Activated T-helper 9 cell treated with anti-CD3 and anti-CD28 coated beads, Interleukin-2, amount 50 U/mL, for 16 hours (primary cell): ENCODE measurements around the gene SETD5.
A peak's percentile ranks its signal among the peaks of the same experiment; 100 is the strongest.

ENCODE experiments used
- DNase-seq: peaks from one replicate; pipeline ENCODE4 v3.0.0-alpha.2; 2020; ENCODE audit warnings: low read depth

SETD5 gene, protein sequence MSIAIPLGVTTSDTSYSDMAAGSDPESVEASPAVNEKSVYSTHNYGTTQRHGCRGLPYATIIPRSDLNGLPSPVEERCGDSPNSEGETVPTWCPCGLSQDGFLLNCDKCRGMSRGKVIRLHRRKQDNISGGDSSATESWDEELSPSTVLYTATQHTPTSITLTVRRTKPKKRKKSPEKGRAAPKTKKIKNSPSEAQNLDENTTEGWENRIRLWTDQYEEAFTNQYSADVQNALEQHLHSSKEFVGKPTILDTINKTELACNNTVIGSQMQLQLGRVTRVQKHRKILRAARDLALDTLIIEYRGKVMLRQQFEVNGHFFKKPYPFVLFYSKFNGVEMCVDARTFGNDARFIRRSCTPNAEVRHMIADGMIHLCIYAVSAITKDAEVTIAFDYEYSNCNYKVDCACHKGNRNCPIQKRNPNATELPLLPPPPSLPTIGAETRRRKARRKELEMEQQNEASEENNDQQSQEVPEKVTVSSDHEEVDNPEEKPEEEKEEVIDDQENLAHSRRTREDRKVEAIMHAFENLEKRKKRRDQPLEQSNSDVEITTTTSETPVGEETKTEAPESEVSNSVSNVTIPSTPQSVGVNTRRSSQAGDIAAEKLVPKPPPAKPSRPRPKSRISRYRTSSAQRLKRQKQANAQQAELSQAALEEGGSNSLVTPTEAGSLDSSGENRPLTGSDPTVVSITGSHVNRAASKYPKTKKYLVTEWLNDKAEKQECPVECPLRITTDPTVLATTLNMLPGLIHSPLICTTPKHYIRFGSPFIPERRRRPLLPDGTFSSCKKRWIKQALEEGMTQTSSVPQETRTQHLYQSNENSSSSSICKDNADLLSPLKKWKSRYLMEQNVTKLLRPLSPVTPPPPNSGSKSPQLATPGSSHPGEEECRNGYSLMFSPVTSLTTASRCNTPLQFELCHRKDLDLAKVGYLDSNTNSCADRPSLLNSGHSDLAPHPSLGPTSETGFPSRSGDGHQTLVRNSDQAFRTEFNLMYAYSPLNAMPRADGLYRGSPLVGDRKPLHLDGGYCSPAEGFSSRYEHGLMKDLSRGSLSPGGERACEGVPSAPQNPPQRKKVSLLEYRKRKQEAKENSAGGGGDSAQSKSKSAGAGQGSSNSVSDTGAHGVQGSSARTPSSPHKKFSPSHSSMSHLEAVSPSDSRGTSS (N-terminal part only)

DNA sequence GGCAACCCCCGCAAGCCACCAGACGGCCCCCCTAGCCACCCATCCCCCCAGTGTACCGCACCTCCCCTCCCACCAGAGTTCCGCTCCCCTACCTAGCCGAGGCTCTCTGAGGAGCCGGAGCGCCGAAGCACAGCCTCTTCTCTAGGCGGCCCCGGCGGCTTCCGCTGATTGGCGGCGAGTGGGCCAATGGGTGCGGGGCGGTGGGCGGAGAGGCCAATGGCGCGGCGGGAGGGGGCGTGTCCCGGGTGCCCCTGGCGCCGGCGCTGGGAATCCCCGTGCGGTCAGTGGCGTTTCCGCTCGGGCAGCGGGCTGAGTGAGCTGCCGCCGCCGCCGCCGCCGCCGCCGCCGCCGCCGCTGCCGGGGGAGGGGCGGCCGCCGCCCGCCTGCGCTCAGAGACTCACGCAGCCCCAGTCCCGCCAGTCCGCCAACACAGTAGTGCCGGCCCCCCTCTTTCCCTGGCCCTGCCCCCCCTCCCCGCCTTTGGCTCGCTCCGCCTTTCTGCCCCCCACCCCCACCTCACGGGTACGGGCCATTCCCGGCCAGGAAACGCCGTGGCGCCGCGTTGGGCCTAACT, at the start of gene SETD5:
Gene SETD5, plus strand, starts transcription at position 284 of the 574 bp plus-strand sequence. CDS start 31,324 bp downstream, outside the sequence.
- peak; percentile 99 for DNase-seq

DNA sequence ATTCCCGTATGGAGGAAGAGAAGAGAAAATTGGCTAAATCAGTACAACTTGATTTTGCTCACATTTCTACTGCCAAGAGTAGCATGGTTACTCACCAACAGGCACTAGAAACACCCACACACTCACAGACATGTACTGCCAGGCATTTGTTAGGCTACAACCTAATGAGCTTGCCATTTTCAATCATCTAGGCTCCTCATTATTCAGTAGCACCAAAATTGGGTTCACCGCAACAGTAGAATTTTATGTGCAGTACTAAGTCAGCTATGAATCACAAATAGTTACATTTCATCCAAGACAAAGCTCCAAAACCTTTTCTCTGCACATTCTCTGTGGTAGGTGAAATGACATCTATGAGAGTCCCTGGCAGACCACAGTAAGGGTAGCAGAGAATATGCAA, 49.5 kb upstream of the SETD5 start:
- DNase-seq, result no peak

DNA sequence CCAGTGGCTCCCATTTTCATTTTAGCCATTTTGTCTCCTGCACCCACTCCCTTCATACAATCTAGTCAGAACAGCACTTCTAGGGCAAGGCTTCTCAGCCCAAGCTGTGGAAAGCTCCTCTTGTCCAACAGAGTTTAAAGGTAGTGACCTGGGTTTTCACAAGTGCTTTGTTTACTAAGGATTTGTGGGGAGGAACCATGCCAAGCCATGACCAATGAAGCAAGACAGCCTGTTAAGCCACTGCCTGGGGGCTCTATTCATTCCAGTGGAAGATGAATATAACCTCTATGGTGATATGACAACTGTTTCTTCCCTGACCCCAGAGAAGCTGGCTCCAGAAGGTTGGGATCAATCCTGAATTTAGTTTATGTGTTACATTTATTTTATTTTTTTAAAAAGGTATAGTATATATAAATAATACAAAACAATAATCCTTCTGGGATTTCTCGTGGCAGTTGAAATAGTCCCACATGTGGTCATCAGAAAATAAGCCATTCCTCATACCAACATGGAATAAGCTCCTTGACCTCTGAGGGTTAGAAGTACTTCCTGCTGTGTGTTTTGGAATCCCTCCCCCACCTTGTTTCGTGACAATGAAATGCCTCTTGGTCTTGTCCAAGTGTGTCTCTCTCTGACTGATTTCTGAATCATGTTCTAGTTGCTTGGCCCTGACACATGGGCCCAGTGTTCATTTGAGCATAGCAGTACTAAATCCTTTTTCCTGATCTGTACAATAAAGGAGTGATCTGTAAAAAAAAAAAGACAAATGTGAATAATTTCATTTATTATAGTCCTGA, 47.9 kb upstream of the SETD5 start:
- DNase-seq, result no peak

DNA sequence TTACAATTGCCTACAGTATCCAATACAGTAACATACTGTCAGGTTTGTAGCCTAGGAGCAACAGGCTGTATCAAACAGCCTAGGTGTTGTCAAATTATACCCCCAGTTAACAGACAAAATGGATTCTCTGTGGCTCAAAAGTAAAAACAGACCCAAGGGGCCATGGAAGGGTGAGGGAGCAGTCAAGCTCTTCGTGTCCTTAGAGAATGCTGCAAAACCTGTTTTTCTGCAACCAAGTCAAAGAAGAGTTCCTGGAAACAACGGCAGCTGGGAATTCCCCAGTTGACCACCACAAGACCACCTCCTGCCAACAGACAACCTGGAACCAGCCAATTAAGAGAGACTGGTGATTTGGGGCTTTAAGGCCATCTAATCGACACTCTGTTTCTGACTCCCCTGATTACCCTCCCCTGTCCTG, 45.7 kb upstream of the SETD5 start:
- DNase-seq, result no peak

DNA sequence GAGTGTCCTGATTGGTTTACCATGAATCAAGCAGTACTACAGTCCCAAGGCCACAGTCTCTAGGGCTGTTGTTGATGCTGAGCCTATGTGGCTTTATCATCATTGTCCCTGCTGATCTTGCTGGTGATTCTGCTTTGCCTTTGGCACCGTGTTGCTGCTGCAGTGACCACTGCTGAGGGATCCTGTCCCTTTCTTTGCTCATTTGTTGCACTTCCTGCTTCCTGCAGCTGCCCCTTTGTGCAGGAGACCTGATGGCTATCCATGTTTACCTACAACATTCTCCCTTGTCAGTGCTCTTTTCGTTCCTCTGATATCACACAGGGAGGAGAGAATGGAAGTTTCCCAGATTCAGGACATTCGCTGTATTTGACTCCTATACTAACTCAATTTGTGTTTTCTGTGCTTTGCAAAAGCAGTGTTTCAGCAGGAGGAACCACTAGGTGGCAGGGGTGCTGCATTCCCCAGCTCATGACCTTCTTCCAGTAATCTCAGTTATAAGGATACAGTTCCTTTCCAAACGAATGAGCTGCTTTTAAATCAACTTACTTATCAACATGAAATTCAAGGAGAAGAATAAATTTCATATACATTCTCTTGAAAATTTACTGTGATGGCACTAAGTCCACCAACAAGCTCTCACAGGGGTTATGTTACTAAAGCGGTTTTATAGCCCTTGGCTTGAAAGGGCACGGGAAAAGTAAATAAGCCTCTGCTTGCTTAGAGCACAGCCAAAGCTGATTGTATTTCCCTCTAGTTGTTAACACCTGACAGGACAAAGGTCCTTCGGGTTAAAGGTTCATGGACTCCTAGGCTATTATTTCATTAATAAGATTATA, 44.3 kb upstream of the SETD5 start:
- DNase-seq, result peak; percentile 21

DNA sequence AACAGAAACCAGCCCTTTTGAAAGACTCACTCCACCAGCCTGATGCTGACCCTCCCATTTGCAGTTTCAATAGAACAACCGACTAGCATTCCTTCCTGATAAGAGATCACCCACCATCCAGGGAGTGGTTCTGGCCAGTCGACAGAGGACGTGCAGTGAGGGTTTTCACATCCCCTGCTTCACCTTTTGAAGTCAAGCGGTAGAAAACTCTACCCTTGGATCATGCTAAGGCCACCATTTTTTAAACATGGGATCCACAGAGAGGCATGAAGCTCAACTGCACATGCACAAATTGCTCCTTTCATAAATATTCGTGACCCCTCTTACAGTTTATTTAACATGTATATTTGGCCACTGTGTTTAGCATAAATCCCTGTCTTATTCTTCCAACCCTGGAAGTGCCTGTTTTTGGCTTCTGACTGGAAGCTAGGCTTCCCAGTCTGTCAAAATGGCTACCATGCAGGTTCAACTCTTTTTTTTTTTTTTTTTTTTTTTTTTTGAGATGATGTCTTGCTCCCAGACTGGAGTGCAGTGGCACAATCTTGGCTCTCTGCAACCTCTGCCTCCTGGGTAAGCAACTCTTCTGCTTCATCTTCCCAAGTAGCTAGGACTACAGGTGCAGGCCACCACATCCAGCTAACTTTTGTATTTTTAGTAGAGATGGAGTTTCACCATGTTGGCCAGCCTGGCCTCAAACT, 35.6 kb upstream of the SETD5 start:
- no peak for DNase-seq

DNA sequence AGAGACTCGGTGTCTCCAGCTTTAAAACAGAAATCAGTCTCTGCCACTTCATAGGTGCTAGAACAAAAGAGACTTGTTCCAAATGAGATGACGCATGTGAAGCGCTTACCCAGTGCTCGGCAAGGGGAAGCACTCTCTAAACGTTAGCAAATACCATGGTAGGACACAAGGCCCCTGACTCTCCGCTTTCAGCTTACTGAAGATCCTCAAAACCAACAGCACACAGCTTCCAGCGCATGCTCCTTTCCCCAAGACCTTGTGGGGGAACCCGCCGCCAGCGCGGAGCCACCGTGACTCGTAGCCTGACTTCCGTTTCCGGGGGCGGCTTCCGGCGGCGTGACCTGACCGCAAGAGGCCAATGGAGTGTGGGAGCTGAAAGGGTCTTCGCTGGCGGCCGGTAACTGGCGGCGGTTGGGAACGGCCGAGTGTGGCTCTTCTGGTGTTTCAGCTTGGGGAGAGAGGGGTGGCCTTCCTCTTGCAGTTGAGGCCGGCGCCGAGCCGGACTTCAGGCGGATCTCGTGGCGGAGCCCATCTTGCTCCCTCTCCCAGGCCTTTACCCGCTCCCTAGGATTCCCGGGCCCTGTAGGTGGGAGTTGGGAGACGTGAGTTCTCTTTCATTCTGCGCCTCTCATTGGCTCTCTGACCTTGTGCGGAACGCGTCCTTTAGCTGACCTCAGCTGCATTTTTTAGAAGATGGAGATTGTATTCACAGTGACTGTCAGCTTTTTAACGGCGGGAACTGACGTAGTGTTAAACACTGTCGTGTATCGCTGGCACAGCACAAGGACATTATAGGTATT, 34.5 kb upstream of the SETD5 start, which contains the start of gene THUMPD3:
Gene THUMPD3, plus strand, starts transcription at position 324 of the 800 bp plus-strand sequence. CDS start 2,015 bp downstream, outside the sequence.
- DNase-seq, result peak; percentile 91

DNA sequence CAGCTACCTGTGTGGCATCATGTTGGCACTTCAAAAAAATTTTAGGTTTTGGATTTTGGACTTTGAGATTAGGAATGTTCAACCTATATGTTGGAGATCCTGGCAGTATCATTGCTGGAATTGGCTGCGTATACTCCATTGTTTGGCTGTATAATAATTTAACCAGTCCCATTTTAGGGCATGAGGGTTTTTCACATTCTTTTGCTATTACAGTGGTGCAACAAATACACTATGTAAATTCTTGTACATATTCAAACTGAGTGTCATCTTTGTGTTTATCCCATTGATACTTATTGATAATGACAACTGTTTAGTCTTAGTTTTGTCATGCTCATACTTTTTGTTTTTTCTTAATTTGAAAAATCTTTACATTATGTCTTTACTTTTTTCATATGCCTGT, 27.9 kb upstream of the SETD5 start:
- DNase-seq, result no peak

DNA sequence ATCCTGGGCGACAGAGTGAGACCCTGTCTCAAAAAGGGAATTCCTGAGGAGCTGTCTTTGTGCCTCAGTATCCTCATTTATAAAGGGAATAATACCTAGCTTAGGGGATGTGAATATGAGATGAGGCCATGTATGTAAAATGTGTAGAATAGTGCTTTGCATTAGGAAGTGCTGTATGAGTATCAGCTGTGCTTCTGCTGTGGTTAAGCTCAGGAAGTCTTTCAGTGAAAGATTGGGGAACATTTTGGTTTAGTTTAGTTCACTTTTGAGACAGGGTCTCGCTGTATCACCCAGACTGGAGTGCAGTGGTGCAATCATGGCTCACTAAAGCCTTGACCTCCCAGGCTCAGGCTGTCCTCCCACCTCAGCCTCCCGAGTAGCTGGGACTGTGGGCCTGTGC, 23.9 kb upstream of the SETD5 start:
- DNase-seq, result no peak

DNA sequence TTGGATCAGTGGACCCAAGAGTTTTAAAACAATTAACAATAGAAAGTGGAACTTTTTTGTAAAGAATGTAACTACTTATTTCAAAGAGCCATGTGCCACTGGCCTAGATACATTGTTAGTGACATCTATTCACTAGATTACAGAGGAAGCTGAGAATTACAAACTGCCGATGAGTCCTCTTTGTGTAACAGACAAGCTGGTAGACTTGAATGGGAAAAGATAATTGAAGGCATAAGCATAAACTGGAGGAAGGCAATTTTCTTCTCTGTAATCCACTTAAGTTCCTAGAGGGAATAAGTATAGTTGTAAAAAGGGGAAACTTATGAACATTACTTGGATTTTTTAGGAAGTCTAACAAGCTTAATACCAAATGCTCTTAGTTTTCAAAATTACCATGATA, 19.4 kb upstream of the SETD5 start:
- DNase-seq, result no peak

DNA sequence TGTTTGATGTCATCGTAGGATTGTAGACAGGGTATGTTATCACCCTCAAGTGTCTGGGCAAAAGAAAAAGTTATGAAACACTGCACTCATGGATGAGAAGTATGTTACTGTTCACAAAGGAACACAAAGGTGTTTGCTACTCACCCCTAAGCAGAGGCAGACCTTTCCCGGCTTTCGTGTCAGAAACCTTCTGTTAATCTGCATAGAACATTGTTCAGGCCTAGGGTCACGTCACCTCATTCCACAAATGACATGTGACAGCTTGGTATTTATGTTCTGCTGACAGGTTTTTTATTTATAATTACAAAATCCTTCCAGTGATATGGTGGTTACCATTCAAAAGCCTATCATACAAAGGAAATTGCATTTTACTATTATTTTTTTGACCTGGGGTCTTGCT, 18.1 kb upstream of the SETD5 start:
- no peak for DNase-seq

DNA sequence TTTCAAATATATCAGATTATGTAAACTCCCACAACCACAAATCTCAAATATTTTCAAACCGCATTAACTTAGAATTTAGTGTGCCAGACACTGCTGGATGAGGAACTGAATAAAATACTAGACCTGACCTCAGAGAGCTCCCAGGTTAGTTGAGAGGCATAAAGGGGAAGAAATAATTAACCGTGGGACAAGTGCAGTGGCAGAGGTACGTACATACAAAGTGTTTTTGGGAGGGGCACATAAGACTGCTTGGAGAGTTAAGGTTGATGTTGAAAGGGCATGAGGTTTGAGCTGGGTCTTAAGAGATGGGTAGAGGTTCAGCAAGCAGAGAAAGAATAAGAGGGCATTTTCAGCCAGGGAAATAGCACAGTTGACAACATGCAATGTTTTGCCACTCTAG, 17.4 kb upstream of the SETD5 start:
- DNase-seq, result no peak

DNA sequence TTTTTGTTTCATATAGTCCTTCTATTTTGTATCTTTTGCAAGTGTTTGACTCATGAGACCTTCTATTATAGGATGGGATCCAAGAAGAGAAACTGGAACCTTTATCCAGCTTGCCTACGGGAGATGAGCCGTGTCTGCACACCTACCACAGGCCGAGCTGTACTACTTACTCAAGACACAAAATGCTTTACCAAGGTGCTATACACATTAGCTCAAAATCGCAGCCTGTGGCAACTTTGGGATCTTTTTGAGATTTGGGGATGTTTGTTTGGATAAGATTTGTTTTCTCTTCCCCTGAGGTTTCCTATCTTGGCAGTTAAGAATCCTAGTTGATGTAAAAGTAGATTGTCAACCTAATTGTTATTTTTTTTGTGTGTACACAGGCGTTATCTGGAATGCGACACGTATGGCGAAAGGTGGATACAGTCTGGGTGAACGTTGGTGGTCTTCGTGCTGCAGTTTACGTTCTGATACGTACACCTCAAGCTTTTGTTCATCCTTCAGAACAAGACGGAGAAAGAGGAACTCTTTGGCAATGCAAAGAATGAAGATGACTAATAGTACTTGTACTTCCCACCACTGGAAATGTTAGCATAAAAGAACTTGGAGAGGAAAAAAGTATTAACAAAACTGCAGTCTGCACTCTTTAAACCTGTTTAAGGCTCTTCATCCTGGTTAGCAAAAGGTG, 13.1 kb upstream of the SETD5 start:
- no peak for DNase-seq

DNA sequence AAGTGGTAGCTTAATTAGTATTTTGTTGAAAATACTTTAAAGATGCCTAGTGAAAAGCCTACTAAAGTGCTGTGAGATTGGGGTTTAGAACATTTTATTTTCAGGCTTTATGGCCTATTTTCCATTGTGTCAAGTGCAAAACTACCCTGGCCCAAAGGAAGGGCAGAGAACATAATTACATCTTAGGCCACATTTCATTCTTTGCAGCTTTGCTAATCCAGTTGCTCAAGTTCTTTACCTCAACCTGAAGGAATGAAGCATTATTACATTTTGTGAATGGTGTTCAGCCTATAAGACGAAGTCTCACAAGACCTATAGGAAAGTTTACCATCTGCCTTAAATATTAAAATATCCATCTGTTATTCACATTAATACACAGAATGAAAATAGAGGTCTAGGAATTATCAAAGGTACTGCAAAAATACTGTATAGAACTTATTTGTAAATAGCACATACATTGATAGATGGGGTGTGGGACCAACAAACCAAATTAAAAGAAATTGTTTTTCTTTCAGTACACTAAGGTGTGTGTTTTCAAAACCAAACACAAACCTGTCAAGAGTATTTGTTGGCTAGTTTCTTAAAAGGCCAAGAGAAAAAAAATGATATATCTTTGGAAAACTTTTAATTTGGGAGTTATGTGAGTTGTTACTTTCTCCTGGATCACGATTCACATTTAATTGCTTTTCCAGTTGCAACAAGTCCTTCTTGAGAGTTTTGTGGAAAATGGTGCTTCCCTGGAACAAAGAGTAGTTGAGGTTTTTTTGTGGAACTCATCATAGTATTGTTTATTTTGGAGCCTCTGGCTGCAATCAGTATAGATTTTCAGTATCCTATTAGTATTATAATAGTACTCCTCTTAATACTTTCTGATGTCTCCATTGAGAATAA, 12.0 kb upstream of the SETD5 start:
- no peak for DNase-seq

DNA sequence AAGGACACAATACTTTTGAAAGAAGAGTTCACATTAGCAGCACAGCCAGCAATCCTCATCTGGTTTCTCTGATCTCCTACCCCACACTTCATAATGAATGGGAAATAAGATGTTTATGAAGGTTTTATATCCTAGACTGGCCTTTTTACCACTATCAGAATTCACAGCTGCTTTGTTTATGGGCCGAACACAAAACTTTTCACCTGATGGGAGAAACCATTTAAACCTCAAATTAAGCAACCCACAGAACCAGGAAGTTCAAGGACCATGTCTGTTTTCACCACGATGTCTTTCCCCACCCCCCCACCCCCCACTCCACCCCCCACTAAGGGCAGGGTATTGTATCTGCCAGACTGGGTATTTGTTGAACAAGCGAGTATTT, 11.3 kb upstream of the SETD5 start:
- DNase-seq, result no peak

DNA sequence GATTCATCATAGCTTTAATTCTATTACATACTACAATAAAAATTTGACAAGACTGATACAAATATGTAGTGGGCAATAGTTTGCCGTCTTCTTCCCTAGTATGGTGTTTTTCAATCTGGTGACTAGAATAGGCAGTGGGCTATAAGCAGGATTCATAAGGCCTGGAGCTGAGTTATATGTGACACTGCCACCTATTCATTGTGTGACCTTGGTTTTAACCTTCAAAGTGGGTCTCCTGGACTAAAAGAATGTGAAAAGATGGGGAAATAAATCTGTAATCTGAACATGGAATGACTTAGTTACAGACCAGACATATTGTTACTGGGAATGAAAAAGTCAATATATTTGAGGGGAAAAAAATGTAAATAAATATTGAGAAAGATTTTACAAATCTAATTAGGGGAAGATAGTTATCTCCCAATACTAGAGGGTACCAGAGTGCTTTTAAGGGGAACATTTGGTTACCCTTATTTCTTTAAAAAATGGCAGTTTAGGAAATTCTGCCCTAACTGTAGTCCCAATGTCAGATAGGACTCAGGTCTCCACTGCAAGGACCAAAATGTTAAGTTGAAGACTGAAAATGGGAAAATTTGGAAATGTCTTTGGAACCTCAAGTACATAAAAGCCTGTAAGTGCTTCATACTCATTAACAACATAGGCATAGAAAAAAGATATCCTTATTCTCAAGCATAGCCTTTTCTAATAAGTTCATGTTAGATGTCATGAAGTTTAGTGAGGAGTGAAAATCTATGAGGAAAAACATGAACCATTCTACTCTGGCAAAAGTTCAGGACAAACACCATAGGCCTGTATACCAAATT, 10.7 kb upstream of the SETD5 start:
- DNase-seq, result no peak
